GM13977 (cell line): ENCODE measurements around the gene SLCO2A1.

ENCODE experiments used
- DNase-seq: peaks from one replicate; pipeline ENCODE4 v3.0.0; 2012; ENCODE audit warnings: low spot score
- CTCF ChIP-seq: IDR thresholded peaks from 2 replicates; pipeline ENCODE4 v1.5.1; 2012; ENCODE audit warnings: mild to moderate bottlenecking, control low read depth; ENCODE audit not compliant: insufficient read depth; ENCODE audit errors: extremely low read depth, missing control alignments
- in situ Hi-C: fragments of 300-500 bp; cut with MboI; formaldehyde crosslinking; loops from one replicate; pipeline ENCODE4 v1.12.0; 2022; ENCODE audit warnings: low sequenced_read_pairs, low pct_unique_long_range_greater_than_20kb, mixed read lengths, inconsistent platforms; ENCODE audit not compliant: unreplicated experiment

SLCO2A1 gene

GRCh38 chr3:133893683-133894352 lies 135.9 kb downstream of the SLCO2A1 start:
- in situ Hi-C loops, result no loop called here
- DNase-seq, result no peak
- TF ChIP-seq CTCF, result no peak

- in situ Hi-C loops, result no loop called here
- TF ChIP-seq CTCF, result no peak
- DNase-seq, result no peak
These were observed 137.0 kb downstream of the SLCO2A1 start for GRCh38 chr3:133892541-133893231.

- in situ Hi-C loops, result no loop called here
- no peak for TF ChIP-seq CTCF
- DNase-seq, result no peak
These were observed 137.9 kb downstream of the SLCO2A1 start for GRCh38 chr3:133891662-133892378.

- no peak for DNase-seq
- in situ Hi-C loops, result no loop called here
These were observed 138.6 kb downstream of the SLCO2A1 start for GRCh38 chr3:133890972-133891644.

GRCh38 chr3:133890037-133890436 lies 139.7 kb downstream of the SLCO2A1 start:
- no peak for TF ChIP-seq CTCF
- in situ Hi-C loops, result no loop called here
- no peak for DNase-seq

More at GRCh38 chr3:133890972-133891644, 138.6 kb downstream of the SLCO2A1 start:
- TF ChIP-seq CTCF, result no peak

- DNase-seq, result no peak
- no peak for TF ChIP-seq CTCF
- in situ Hi-C loops, result no loop called here
These were observed 140.9 kb downstream of the SLCO2A1 start for GRCh38 chr3:133888726-133889340.
